Inflammatory macrophage treated with lipopolysaccharide for 1 hour (primary cell): Measurements from ENCODE around the gene SLC7A8.
A peak's percentile ranks its signal among the peaks of the same experiment; 100 is the strongest.

Experiments used
- DNase-seq, 2 donors: peaks; one replicate each; pipeline ENCODE4 v3.0.0-alpha.2; 2020 to 2022

Gene SLC7A8

DNA sequence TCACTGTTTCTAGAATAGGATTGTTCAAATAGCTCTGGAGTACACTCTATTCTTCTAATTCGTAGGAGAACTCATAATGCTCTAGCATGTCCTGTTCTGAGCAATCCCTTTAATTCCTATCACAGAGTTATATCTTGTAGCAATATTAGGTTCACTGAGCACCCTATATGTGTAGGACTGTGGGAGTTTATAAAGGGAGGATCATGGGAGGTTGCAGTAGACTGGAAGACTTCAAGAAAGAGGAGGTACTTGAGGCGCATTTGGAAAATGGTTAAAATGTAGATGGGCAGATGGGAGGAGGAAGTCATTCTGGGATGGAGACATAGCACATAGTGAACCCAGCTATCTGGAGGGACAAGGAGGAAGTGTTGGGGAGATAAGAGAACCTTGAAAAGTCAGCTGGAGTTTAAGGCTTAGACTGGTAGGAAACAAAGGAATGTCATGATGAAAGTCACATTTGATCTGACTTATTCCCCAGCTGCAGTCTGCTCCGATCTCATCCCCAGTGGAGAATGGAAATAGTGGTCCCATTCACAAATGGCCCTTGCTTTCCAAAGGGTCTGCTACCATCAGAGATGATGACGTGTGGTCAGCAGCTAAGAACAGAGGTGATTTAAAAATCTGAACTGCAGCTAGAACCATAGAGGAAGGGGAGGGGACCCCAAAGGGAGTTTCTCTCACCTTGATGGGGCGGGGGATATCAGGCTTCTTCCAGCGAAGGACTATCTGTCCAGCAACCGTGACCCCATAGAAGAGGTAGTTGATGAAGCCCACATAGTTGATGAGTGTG lies 54.3 kb downstream of the SLC7A8 start:
- DNase-seq, result no peak

DNA sequence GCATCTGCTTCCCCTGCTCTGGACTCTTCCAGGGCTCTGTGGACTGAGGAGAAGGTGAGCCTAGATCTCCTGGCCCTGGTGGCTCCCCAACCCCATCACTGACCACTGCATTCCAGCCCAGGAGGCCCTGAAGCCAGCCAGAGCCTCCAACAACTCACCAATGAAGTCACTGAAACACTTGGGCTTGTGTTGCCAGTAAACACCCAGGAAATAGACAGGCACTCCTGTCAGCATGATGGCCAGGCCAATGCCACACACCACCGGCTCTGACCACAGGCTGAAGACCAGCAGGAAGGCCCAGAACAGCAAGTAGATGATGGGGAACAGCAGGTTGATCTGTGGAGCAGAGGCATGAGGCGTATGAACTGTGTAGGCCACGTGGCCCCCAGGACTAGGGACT lies 55.6 kb downstream of the SLC7A8 start:
- DNase-seq, result no peak

DNA sequence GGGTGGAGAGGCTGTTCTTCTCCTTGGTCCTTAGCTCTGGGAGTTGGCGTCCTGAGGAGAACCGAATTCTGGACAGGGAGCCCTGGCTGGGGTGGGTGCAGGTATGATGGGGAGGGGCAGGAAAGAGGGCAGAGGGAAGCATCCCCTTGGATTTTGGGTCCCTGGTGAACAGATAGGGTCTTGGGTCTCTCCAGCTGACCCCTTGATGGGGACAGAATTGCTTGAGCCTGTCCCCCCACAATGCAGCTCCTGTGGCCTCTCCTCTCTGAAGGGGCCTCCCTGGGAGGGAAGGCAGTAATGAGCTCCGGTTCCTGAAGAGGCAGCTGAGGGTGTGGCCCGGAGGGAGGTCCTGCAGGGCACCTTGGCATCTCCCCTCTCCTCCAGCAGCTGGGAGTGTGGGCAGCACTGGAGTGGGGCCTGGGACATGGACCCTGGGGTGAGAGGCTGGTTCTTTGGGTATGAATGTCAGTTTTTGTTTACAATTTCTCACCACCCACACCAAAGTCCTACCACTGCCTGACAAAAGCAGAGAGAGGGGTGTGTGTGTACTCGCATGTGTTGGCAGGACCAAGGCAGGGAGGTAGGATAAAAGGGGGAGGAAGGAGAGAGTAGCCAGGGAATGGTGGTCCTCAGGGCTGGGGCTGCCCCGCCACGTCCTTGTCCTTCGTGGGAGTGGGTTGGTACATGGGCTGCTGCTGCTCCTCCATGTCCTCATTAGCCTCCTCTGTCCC lies 56.7 kb downstream of the SLC7A8 start:
- DNase-seq, result no peak

DNA sequence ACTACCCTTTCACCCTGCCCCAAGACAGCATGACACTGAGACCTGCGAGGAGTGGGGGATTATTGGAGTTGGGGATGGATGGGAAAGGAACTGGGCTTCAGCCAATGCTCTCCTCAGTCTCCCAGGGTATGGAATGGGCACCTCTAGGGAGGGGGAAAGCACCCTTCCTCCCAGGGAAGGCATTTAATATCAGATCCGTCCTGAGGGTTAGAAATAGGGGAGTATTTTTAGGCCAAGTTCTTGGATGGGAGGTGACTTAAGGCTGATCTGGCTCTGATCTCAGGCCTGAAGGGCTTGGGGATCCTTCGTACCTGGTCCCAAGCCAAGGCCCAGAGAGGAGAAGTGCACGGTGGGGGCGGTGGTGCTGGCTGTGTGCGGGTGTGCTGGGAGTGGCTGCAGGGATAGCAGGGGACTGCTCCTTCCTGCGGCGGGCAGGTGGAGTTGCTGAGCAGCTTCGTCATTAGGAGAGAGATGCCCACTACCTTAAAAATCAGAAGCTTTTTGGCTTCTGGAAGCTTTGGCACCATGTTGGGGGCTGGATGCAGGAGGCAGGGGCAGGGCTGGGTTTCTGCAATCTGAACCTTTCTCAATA lies 57.4 kb downstream of the SLC7A8 start:
- no peak for DNase-seq

DNA sequence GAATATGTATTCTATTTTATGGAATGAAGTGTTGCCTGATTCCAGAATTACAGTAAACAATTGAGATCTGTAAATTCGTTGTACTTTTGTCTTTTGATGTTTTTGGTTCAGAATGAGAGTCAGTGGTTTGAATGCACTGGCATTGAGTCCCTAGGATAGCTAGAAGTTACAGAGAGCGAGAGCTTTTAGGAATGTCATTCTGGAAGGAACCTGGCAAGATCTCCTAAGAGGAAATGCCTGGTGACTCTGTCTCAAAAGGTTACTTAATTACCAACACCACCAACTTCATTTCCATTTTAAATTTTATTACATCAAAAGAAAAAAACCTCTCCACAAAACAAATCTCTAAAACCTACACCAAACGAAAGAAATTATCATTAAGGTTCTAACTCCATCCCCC lies 58.4 kb downstream of the SLC7A8 start:
- DNase-seq, result no peak

DNA sequence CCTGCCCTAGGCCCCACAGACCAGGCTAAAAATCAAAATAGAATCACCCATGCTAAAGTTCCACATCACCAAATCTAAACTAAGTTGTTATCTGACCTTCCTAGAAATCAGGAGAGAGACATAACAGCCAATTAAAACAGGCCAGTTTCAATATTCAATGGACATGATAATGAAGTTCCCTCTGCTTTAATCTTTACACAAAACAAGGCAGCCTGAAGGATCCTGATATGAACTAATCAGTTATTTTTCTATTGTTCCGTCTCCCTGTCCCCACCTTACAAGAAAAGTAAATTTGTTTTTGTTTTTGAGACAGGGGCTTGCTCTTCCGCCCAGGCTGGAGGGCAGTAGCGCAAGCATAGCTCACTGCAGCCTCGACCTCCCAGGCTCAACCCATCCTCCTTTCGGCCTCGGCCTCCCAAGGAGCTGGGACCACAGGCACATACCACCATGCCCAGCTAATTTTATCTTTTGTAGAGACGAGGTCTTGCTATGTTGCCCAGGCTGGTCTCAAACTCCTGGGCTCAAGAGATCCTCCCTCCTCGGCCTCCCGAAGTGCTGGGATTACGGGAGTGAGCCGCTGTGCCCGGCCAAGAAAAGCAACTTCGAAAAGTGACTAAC lies 59.0 kb downstream of the SLC7A8 start:
- no peak for DNase-seq

DNA sequence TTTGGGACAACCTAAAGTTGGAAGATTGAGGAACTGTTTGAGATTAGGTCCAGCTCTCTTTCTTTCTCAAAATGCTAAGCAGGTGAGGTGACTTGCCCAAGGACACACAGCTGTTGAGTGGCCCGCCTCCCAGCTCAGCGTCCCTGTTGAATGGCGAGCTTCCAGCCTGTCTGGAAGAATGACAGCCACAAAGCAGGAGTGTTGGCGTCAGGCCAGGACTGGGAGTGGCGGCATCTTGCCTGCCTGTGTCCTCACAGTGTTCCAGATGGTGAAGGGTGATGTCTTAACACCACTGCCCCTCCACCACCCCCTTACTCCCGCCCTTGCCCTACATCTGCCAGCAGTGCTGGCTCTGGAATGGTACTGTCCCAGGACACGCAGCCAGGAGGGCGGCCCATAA lies 60.0 kb downstream of the SLC7A8 start:
- no peak for DNase-seq

DNA sequence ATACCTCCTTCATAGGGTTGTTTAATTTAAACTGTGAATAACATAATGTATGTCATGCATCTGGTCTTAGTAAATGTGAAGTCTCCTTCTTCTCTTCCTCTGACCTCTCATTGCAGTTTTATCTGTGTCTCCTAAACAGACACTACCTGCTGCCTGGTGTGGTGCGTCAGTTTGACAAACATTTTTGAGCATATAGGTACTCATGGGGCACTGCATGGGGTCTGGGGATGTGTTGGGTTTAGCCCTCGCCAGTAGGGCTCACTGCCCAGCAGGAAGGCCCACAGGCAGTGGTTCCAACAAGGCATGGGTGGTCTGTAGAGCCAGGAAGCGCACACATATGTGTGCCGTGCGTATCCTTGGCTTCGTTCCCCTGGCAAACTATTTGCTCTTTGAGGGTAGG lies 61.4 kb downstream of the SLC7A8 start:
- DNase-seq, result no peak

DNA sequence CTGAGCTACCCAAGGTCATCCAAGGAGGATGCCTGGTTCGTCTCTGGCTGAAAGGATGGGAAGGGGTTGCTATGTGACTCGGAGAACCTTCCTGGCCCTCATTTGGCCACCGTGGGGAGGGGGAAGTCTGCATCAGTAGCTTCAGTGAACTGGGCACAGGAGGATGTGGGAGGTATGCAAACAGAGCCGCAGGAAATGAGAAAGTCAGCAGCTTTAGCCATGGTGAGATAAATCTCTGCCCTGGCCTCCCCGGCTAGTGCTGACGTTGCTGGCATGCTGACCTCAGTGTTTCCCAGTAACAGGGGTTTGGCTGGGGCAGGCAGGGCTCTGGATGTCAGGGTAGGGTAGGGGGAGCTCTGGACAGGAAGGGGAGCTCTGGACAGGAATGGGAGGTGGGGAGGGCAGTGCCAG lies 62.1 kb downstream of the SLC7A8 start:
- no peak for DNase-seq

DNA sequence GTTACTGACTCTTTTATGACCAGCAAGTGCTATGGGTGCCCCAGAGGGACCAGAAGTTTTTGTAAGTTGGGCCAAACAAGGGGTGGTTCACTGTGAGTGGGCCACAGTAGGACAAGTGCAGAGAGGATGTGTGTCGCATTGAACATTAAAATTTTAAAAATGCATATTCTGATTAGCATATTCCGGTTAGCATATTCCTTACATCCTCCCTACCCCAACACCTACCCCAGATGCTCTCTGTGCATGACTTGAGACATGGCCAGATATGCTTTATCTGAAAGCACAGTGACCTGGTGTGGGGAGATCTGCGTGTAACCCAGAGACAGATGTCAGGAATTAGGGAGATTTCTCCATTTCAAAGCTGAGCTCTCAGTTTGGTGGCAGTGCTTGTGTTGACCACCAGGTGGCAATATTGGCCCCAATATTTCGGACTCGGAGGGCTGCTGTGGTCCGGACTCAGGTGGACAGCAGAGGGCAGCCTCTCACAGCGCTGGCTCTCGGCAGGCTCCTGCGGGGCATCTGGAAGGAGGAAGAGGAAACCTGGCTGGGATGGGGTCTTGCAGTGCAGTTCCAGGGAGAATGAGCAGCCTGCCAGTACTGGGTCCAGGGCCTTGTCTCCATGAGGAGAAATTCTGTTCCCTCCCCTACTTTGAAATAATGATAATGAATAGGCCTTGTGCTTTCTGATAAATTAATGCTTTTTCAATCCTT lies 62.8 kb downstream of the SLC7A8 start:
- peak; percentile 75 to 96 for DNase-seq

DNA sequence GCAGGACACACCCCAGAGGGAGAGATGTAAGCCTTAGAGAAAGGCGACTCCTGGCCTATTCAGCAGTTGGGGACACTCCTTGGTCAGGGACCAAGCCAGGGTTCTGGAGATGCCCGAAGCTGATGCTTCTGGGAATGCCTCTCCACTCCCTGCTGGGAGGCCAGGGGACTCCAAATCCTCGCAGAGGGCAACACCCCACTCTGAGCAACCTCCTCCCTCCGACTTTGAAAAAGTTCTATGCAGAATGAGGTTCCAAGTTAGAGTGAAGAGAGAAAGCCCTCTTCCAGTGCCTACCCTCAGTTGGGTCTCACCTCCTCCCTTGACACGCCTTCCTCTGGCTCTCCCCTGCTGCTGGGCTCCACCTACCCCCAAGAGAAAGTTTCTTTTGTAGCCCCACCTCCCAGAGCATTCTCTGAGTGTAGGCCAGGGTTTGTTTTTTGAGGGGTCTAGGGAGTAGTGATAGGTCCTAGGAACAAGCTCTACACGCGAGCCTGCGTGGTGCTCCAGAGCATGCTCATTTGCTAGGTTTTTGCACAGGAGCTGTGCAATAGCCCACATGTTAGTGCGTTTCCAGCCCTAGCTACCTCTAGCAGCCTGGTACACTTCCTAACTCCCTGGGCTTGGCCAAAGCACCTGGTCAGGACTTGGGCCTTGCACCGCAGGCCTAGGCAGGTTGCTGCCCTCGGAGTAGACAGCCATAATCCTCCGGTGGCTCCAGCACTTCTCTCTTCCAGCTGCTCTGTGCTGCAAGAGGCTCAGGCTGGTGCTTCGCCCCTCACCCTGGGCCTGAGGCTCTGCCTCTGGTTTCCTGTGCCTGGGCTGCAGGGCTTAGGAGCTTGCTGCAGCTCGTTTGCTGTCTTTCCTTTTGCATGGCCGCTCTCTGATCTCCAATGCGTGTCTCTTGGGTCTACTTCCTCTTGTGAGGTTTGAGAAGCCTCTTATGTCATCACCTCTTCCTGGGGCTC lies 63.8 kb downstream of the SLC7A8 start:
- DNase-seq, result peak; percentile 35 to 38

DNA sequence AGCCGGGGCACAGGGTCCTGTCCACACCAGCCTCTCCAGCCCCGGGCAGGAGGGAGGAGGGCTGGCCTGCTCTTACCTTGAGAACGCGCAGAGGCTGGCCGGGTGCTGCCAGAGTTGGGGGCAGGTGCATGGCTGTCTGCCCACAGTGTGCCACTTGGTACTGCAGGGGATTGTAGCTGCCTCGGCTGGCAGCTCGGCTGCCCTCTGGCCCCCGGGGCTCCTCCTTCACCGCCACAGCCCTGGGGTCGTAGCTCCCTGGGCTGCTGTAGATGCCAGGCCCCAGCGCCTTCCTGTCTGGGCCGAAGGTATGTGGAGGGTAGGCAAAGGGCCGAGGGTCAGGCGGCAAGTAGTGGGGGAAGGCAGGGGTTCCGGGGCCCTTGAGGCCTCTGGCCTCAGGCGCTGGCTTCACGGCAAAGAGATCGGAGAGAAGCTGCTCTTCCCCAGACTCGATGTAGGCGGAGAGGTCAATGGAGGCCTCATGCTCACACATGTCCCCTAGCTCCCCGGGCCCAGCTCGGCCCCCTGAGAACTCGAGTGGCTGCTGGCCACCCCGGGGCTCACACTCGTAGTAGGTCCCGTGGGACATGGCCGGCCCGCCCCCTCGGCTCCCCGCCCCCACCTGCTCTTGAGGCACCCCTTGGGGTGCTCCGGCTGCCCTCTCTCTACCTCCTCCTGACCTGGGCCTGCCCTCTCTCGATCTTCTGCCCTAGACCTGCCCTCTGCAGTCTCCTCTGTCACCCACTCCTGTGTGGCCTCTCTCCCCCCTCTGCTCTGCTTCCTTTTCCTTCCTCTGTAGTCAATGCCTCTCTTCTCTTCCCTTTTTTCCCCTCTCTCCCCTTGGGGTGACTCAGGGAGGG lies 64.7 kb downstream of the SLC7A8 start, which contains the start of gene CEBPE:
Gene CEBPE (minus strand): TSS at position 750 of the 857 bp plus-strand sequence. CDS start 164 bp downstream, at position 586.
- peak; percentile 46 to 52 for DNase-seq

DNA sequence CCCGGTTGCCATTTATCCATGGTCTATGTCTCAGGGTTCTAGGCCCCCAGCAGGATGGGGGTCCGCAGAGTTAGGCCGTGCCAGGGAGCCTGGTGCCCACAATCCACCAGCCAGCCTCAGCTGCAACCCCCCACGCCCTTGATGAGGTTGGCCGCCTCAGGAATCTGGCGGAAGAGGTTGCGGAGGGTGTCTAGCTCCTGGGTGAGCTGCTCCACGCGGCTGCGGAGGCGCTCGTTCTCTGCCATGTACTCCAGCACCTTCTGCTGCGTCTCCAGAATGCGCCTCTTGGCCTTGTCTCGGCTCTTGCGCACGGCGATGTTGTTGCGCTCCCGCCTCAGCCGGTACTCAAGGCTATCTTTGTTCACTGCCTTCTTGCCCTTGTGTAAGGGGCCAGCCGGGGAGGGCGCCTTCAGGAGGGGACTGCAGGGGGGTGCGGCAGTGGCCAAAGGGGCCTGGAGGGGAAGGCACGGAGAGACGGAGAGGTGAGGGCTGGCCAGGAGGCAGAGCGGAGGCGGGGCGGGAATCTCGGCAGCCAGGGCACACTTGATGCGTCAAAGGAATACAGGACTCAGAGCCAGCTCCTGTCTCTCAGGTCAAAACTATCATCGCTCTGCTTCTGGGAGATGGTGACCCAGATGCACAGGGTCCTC lies 66.0 kb downstream of the SLC7A8 start:
- no peak for DNase-seq

DNA sequence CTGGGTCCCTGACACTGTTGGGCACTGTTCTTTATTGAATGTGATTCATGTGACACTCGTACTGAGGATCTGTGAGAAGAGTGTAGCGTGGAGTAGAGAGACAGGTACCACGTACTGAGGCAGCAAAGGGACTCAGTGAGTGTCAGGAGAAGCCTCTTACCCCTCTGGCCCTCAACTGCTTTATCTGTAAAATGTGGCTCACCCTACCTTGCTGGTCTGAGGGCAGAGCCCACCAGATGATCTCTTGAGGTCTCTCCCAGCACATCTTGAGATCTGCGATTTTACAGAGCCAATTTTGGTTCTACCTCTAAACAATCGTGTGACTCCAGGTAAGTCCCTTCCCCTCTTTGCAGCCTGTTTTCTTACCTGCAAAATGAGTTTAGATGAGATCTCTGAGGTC lies 67.5 kb downstream of the SLC7A8 start:
- DNase-seq, result no peak

DNA sequence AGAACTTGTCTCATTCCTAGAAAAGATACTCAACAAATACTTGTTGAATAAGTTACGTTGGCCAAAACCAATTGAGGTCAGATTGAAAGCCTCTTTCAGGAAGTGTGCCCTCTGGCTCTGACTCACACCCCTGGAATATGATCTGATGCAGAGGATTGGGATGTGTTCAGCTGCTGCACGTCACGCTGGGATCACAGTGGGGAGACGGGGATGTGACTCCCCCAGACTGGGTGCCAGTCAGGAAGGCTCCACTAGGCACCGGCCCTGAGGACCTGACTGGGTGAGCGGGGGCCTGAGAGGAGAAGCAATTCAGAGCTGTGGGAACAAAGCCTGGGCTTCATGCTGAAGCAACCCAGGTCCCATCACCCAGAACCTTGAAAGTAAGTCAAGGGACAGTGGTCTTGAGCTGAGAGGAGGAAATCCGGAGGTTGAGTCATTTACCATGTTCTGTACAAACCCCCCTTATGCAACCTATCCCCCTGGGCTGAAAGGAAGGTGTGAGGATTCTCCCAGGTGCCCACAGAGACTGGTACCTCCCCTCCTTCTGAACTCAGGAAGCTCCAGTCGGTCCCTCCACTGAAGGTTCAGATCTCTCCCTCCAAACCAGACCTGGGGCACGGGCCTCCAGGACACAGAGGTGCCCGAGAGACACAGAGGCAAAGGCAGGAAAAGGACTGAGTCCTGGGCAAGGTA lies 68.3 kb downstream of the SLC7A8 start:
- peak; percentile 53 to 77 for DNase-seq

DNA sequence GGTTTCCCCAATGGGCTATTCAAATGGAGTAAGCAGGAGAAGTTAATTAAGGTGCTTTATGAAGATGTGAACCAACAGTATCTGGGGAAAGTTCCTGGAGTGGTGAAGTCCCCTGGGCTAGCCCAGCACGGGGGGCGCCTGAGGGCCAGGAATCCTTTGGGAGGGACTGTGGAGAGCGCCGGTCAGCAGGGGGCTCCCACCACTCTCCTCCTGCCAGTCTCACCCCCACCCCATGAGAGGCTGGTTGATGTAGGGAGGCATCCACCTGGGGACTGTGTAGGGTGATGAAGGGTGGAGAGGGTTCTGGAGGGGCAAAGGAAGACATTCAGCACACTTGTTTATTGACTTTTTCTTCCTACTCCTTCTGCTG lies 68.8 kb downstream of the SLC7A8 start:
- no peak for DNase-seq

DNA sequence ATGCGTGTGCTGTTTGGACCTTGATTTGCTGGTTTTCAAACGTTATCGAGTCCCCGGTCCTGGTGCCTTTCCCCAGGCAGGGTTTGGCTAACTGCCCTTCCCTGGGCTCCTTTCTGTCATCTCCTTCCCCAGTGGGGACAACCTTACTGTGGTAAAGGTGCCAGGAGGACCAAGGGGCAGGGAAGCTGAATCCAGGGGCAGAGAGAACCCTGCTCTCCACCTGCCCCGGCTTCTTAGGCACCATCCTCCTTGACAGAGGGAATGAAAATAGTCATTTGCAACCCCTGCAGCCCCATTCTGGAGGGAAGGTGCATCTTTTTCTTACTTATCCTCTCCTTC lies 69.4 kb downstream of the SLC7A8 start:
- DNase-seq, result no peak

DNA sequence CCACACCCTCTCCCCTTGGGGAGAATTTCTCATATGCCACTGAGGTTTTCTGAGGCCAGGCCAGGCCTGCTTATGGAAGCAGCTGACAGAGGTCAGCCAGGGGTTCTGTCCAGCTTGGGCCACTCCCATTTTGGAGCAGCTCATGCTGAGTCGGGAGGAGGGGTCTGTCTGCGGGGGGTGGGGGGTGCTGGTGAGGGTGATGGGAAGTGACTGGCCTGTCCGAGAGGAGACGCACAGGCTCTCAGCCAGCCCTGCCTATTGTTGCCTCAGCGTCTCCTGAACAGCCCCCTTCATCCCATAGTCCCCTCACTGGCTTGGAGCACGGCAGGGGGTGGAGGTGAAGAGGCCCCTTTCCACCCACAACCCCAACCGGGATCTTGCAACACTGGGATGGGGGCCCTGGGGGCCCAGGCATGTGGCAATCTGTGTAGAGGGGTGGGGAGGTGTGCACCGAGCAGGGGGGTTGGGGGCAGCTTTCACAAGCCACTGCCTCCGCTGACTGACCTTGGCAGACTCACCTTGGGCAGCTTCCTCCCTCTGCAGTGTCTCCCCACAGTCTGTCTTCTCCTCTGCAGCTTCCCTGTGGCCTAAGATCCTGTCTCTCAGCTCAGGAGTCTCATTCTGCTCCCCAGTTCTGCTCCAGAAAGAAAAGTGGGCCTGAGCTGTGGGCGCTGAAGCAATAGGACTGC lies 69.9 kb downstream of the SLC7A8 start:
- no peak for DNase-seq
